Suprapubic skin (tissue), 4 donors: ENCODE results near the gene DGLUCY. TPM values are rescaled to one million over a fixed set of nuclear protein-coding genes. Genes with fewer than 3 reads are reported as not detected.

Experiments used
- DNase-seq, 2 donors: peaks; one replicate each; pipeline ENCODE4 v3.0.0-alpha.2; 2019; ENCODE audit warnings: low spot score in 2 of 2
- H3K27ac ChIP-seq: fragments of 200-600 bp; sonication (generic); one replicate; pipeline ENCODE4 v1.5.1; 2019
- H3K27me3 ChIP-seq: fragments of 200-600 bp; sonication (generic); one replicate; pipeline ENCODE4 v1.5.1; 2019
- H3K36me3 ChIP-seq: fragments of 200-600 bp; sonication (generic); one replicate; pipeline ENCODE4 v1.5.1; 2019
- H3K4me1 ChIP-seq: fragments of 200-600 bp; sonication (generic); one replicate; pipeline ENCODE4 v1.5.1; 2019
- H3K4me3 ChIP-seq: fragments of 200-600 bp; sonication (generic); one replicate; pipeline ENCODE4 v1.5.1; 2019; ENCODE audit warnings: mild to moderate bottlenecking
- H3K9me3 ChIP-seq: fragments of 200-600 bp; sonication (generic); one replicate; pipeline ENCODE4 v1.5.1; 2019
- CTCF ChIP-seq, 2 donors: fragments of 200-600 bp in 1 of 2; fragments of 450-650 bp in 1 of 2; sonication (generic) in 1 of 2; IDR thresholded peaks; one replicate each; pipeline ENCODE4 v1.5.1; 2016 to 2019; ENCODE audit warnings: antibody characterized with exemption in 2 of 2, mild to moderate bottlenecking in 1 of 2, moderate library complexity in 1 of 2
- EP300 ChIP-seq: sonication (generic); formaldehyde crosslinking; IDR thresholded peaks from one replicate; pipeline ENCODE4 v1.6.1; 2017; ENCODE audit warnings: antibody characterized with exemption
- POLR2A ChIP-seq, 2 donors: fragments of 450-650 bp; IDR thresholded peaks; one replicate each; pipeline ENCODE4 v1.6.1; 2017; ENCODE audit warnings: antibody characterized with exemption in 2 of 2, mild to moderate bottlenecking in 2 of 2, moderate library complexity in 2 of 2
- POLR2AphosphoS5 ChIP-seq, 3 donors: sonication (generic); formaldehyde crosslinking; IDR thresholded peaks; one replicate each; pipeline ENCODE4 v1.6.1; 2017; ENCODE audit warnings: antibody characterized with exemption in 3 of 3
- WGBS: methylation state at CpG from one replicate; pipeline ENCODE4 v1.1.5; 2018; 5-methylcytosine and 5-hydroxymethylcytosine counted together
- total RNA-seq, 4 donors: library from RNA; depleted of rRNA; stranded (reverse); fragments of >200 nt; gene quantifications; one replicate each; pipeline ENCODE4 v1.1.0, GENCODE V29; 2016

Gene DGLUCY
- total RNA-seq, 4 donors from 2014 or later = 54.0 to 94.9 (median 69.3) TPM

- Histone ChIP-seq H3K27ac (no peak overlapping the region), H3K4me1 (peaks cover 16% of the 10 kb centered on the region), H3K36me3 (peaks cover 30% of the 10 kb centered on the region), H3K4me3 (no peak overlapping the region), H3K9me3 (no peaks in the 10 kb centered on the region), H3K27me3 (no peaks in the 10 kb centered on the region)
- TF ChIP-seq CTCF (IDR thresholded peaks at IDR 0.05) (no peak), EP300 (no peak), POLR2AphosphoS5 (IDR thresholded peaks at IDR 0.05) (no peak), POLR2A (IDR thresholded peaks at IDR 0.05) (no peak)
- no peak for DNase-seq
- 96% methylated on average over 4 of the region's 4 CpGs for WGBS
These were observed 14.8 kb downstream of the DGLUCY start for GRCh38 chr14:91128699-91129098.

- Histone ChIP-seq H3K36me3 (peaks cover 30% of the 10 kb centered on the region), H3K27me3 (no peaks in the 10 kb centered on the region), H3K4me3 (no peak overlapping the region), H3K4me1 (peaks cover 12% of the 10 kb centered on the region), H3K9me3 (no peaks in the 10 kb centered on the region), H3K27ac (no peak overlapping the region)
- TF ChIP-seq POLR2A (IDR thresholded peaks at IDR 0.05) = no peak
- TF ChIP-seq CTCF (IDR thresholded peaks at IDR 0.05) = no peak
- no peak for TF ChIP-seq EP300
- no peak for TF ChIP-seq POLR2AphosphoS5 (IDR thresholded peaks at IDR 0.05)
- WGBS = 59% methylated on average over 2 of the region's 2 CpGs
- DNase-seq = no peak
These were observed 15.4 kb downstream of the DGLUCY start for GRCh38 chr14:91129261-91129660.

- Histone ChIP-seq H3K27ac (no peak overlapping the region), H3K9me3 (no peaks in the 10 kb centered on the region), H3K36me3 (peaks cover 32% of the 10 kb centered on the region), H3K4me1 (no peaks in the 10 kb centered on the region), H3K4me3 (no peak overlapping the region), H3K27me3 (no peaks in the 10 kb centered on the region)
- WGBS = 93% methylated on average over 7 of the region's 7 CpGs
- TF ChIP-seq POLR2AphosphoS5 (IDR thresholded peaks at IDR 0.05) (no peak), CTCF (IDR thresholded peaks at IDR 0.05) (no peak), POLR2A (IDR thresholded peaks at IDR 0.05) (no peak), EP300 (no peak)
- no peak for DNase-seq
These were observed 21.2 kb downstream of the DGLUCY start for GRCh38 chr14:91135039-91135438.

- TF ChIP-seq POLR2AphosphoS5 (IDR thresholded peaks at IDR 0.05) (no peak), CTCF (IDR thresholded peaks at IDR 0.05) (peak in 1 of 2 donors; percentile 23)
- Histone ChIP-seq H3K27me3 (no peaks in the 10 kb centered on the region), H3K27ac (no peak overlapping the region), H3K36me3 (peaks cover 6% of the 10 kb centered on the region), H3K4me3 (no peak overlapping the region), H3K9me3 (no peaks in the 10 kb centered on the region), H3K4me1 (no peaks in the 10 kb centered on the region)
- WGBS = 87% methylated on average over 6 of the region's 6 CpGs
- DNase-seq = no peak
These were observed 24.9 kb downstream of the DGLUCY start for GRCh38 chr14:91138511-91139359.

- DNase-seq = no peak
- Histone ChIP-seq H3K4me1 (no peaks in the 10 kb centered on the region), H3K27me3 (no peaks in the 10 kb centered on the region), H3K4me3 (no peak overlapping the region), H3K36me3 (peaks cover 5% of the 10 kb centered on the region), H3K27ac (no peak overlapping the region), H3K9me3 (no peaks in the 10 kb centered on the region)
- TF ChIP-seq POLR2A (IDR thresholded peaks at IDR 0.05) = no peak
- TF ChIP-seq EP300 = no peak
- no peak for TF ChIP-seq CTCF (IDR thresholded peaks at IDR 0.05)
- no peak for TF ChIP-seq POLR2AphosphoS5 (IDR thresholded peaks at IDR 0.05)
These were observed 25.9 kb downstream of the DGLUCY start for GRCh38 chr14:91139776-91140175.
